Adrenal gland (tissue), 5 donors: ENCODE measurements around the gene LDHB.

Experiments used
- CTCF ChIP-seq, 6 experiments: fragments of 450-650 bp in 4 of 6; fragments of 200-600 bp in 2 of 6; sonication (generic) in 1 of 6; IDR thresholded peaks; 1 replicate in 5 of 6; 2 replicates in 1 of 6; pipeline versions ENCODE4 v1.5.1 to v1.8.0; 2016 to 2021; ENCODE audit warnings: antibody characterized with exemption in 6 of 6, mild to moderate bottlenecking in 2 of 6, moderate library complexity in 1 of 6
- POLR2A ChIP-seq, 2 donors: fragments of 450-650 bp; IDR thresholded peaks; one replicate each; pipeline ENCODE4 v1.6.1; 2017; ENCODE audit warnings: antibody characterized with exemption in 2 of 2, mild to moderate bottlenecking in 2 of 2, moderate library complexity in 1 of 2
- donor health status: DM: no; HTN: no; CAD: no.

GRCh38 chr12:21697904-21698630 is 40.4 kb upstream of the LDHB start:
- peak; percentile 58 to 97 (median 71) for TF ChIP-seq CTCF (IDR thresholded peaks at IDR 0.05)
- TF ChIP-seq POLR2A (IDR thresholded peaks at IDR 0.05) = no peak
